ENCODE data around the gene ARID5B. TPM values are rescaled to one million over a fixed set of nuclear protein-coding genes. Genes with fewer than 3 reads are reported as not detected.

The ARID5B gene
- total and polyA plus RNA-seq, 2 donors (not counting 1 experiment from before 2014, with no cell fraction given): 118 to 145 TPM

- no peaks in the 10 kb centered on the region for H4K20me1 ChIP-seq (ENCODE audit: control insufficient read depth, extremely low read depth, insufficient read depth, low read length)
- peaks cover 19% of the 10 kb centered on the region for H3K79me2 ChIP-seq (ENCODE audit: control insufficient read depth, insufficient read depth, low read length)
- peak overlapping the region; percentile 29 for H3K27ac ChIP-seq (ENCODE audit: insufficient read depth, low read length)
- no peak overlapping the region for H2AFZ ChIP-seq (ENCODE audit: low read length)
- DNase-seq (ENCODE audit: low read depth in 2 of 2): no peak
- TF ChIP-seq EZH2 (IDR thresholded peaks at IDR 0.05; ENCODE audit: low read length, missing control alignments) (no peak), CTCF (conservative IDR thresholded peaks at IDR 0.05 in 1 of 2, IDR thresholded peaks at IDR 0.05 in 1 of 2; ENCODE audit: low read depth in 1 of 2, low read length in 2 of 2) (no peak)
- no peak overlapping the region for H3K9ac ChIP-seq (ENCODE audit: insufficient read depth, low read length)
- no peak overlapping the region for H3K4me3 ChIP-seq (replicated peaks in 1 of 4; ENCODE audit: control extremely low read depth in 1 of 4, insufficient read depth in 1 of 4, low read depth in 3 of 4, low read length in 4 of 4)
- H3K27me3 ChIP-seq (ENCODE audit: control insufficient read depth, insufficient read depth, low read length): no peaks in the 10 kb centered on the region
- no peak overlapping the region for H3K4me2 ChIP-seq (ENCODE audit: extremely low read depth, insufficient read depth, low read length)
- no peaks in the 10 kb centered on the region for H3K4me1 ChIP-seq (ENCODE audit: control insufficient read depth, extremely low read depth, insufficient read depth, low read length)
- peaks cover 1% of the 10 kb centered on the region for H3K36me3 ChIP-seq (ENCODE audit: control insufficient read depth, insufficient read depth, low read length)
- H3K9me3 ChIP-seq (ENCODE audit: control insufficient read depth, insufficient read depth, low read depth, low read length): no peaks in the 10 kb centered on the region
These were observed 104.2 kb downstream of the ARID5B start for GRCh38 chr10:62005687-62006086.

GRCh38 chr10:62007145-62007544 is 105.6 kb downstream of the ARID5B start:
- H3K79me2 ChIP-seq (ENCODE audit: control insufficient read depth, insufficient read depth, low read length): peaks cover 21% of the 10 kb centered on the region
- H4K20me1 ChIP-seq (ENCODE audit: control insufficient read depth, extremely low read depth, insufficient read depth, low read length): no peaks in the 10 kb centered on the region
- H2AFZ ChIP-seq (ENCODE audit: low read length): no peak overlapping the region
- no peaks in the 10 kb centered on the region for H3K9me3 ChIP-seq (ENCODE audit: control insufficient read depth, insufficient read depth, low read depth, low read length)
- H3K36me3 ChIP-seq (ENCODE audit: control insufficient read depth, insufficient read depth, low read length): peaks cover 2% of the 10 kb centered on the region
- no peaks in the 10 kb centered on the region for H3K4me1 ChIP-seq (ENCODE audit: control insufficient read depth, extremely low read depth, insufficient read depth, low read length)
- no peak for DNase-seq (ENCODE audit: low read depth in 2 of 2)
- no peak overlapping the region for H3K4me2 ChIP-seq (ENCODE audit: extremely low read depth, insufficient read depth, low read length)
- TF ChIP-seq CTCF (conservative IDR thresholded peaks at IDR 0.05 in 1 of 2, IDR thresholded peaks at IDR 0.05 in 1 of 2; ENCODE audit: low read depth in 1 of 2, low read length in 2 of 2) (no peak), EZH2 (IDR thresholded peaks at IDR 0.05; ENCODE audit: low read length, missing control alignments) (no peak)
- H3K27me3 ChIP-seq (ENCODE audit: control insufficient read depth, insufficient read depth, low read length): no peaks in the 10 kb centered on the region
- no peak overlapping the region for H3K27ac ChIP-seq (ENCODE audit: insufficient read depth, low read length)
- H3K4me3 ChIP-seq (replicated peaks in 1 of 4; ENCODE audit: control extremely low read depth in 1 of 4, insufficient read depth in 1 of 4, low read depth in 3 of 4, low read length in 4 of 4): no peak overlapping the region
- no peak overlapping the region for H3K9ac ChIP-seq (ENCODE audit: insufficient read depth, low read length)

GRCh38 chr10:62008196-62008595 is 106.7 kb downstream of the ARID5B start:
- Histone ChIP-seq H4K20me1 (ENCODE audit: control insufficient read depth, extremely low read depth, insufficient read depth, low read length) (no peaks in the 10 kb centered on the region), H3K4me2 (ENCODE audit: extremely low read depth, insufficient read depth, low read length) (no peak overlapping the region), H3K27ac (ENCODE audit: insufficient read depth, low read length) (no peak overlapping the region), H3K27me3 (ENCODE audit: control insufficient read depth, insufficient read depth, low read length) (no peaks in the 10 kb centered on the region), H3K36me3 (ENCODE audit: control insufficient read depth, insufficient read depth, low read length) (peaks cover 2% of the 10 kb centered on the region), H3K4me1 (ENCODE audit: control insufficient read depth, extremely low read depth, insufficient read depth, low read length) (no peaks in the 10 kb centered on the region), H3K9ac (ENCODE audit: insufficient read depth, low read length) (no peak overlapping the region), H2AFZ (ENCODE audit: low read length) (no peak overlapping the region), H3K79me2 (ENCODE audit: control insufficient read depth, insufficient read depth, low read length) (peaks cover 21% of the 10 kb centered on the region), H3K4me3 (replicated peaks in 1 of 4; ENCODE audit: control extremely low read depth in 1 of 4, insufficient read depth in 1 of 4, low read depth in 3 of 4, low read length in 4 of 4) (no peak overlapping the region), H3K9me3 (ENCODE audit: control insufficient read depth, insufficient read depth, low read depth, low read length) (no peaks in the 10 kb centered on the region)
- TF ChIP-seq CTCF (conservative IDR thresholded peaks at IDR 0.05 in 1 of 2, IDR thresholded peaks at IDR 0.05 in 1 of 2; ENCODE audit: low read depth in 1 of 2, low read length in 2 of 2): no peak
- no peak for TF ChIP-seq EZH2 (IDR thresholded peaks at IDR 0.05; ENCODE audit: low read length, missing control alignments)
- no peak for DNase-seq (ENCODE audit: low read depth in 2 of 2)

Data from fibroblast of lung (primary cell).